NCI-H526 (cell line): ENCODE data around the gene TMEM94.

Experiments
- DNase-seq, 2 experiments: peaks; one replicate each; lab custom pipeline; 2025; lab: John Stamatoyannopoulos, UW

Gene TMEM94

DNA sequence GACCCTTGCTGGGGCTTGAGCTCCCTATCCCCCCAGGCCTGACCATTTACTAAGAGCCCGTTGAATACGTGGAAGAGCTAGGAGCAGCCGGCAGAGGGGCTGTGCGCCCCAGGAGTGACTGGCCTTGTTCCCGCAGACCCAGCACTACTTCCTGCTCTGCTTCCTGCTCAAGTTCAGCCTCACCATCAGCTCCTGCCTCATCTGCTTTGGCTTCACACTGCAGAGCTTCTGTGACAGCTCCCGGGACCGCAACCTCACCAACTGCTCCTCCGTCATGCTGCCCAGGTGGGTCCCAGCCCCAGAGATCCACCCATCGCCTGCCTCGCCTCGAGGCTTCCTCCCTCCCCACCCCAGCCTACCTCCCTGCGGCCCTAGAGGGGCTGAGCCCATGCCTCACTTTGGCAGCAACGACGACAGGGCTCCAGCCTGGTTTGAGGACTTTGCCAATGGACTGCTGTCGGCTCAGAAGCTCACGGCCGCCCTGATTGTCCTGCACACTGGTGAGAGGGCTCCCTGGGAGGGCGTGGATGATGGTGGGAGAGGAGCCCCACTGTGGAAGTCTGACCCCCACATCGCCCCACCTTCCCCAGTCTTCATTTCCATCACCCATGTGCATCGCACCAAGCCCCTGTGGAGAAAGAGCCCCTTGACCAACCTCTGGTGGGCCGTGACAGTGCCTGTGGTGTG lies 41.7 kb downstream of the TMEM94 start:
- no peak for DNase-seq

DNA sequence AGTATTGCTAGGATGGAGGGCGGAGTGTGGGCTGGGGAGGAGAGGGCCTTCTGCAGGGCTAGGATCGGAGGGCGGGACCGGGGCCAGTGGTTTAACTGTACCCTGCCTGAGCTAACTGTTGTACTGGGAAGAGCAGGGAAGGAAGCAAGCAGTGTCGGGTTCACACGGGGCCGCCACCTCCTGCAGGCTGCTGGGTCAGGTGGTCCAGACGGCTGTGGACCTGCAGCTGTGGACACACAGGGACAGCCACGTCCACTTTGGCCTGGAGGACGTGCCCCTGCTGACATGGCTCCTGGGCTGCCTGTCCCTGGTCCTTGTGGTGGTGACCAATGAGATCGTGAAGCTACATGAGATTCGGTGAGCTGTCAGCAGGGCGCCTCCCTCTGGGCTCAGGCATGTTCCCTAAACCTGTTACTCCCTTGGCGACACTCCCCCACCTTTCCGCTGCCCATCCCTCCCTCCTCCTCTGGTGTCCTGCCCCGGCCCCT lies 42.3 kb downstream of the TMEM94 start:
- no peak for DNase-seq

DNA sequence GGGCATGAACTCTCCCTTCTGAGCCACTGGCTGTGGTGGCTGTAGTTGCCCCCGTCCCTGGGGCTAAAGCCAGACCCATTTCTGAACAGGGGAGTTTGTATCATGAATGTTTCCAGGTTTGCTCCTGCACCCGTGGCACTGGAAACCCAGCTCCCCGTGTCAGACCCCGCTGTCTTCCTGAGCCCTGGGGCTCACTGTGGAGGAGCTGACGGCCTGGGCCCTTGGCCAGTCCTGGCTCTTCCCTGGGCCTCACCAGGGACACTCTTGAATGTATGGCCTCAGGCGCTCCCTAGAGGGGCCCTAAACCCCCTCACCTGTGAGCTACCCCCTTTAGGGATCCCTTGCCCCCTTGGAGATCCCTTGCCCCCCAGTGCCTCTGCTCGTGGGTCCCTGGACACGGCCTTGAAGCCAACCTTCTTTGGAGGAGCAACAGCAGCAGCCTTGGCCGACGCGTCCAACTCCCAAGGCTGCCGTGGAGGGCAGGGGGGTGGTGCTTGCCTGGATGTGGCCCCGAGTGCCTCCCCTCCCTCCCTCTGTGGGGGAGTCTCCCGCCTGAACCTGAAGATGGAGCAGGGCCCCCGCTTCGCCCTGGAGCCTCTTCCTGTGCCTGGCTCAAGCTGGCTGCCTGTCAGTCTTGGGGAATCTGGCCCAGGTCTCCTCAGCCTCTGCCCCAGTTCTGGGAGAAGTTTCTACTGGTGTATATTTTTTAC lies 43.0 kb downstream of the TMEM94 start:
- DNase-seq, result no peak

DNA sequence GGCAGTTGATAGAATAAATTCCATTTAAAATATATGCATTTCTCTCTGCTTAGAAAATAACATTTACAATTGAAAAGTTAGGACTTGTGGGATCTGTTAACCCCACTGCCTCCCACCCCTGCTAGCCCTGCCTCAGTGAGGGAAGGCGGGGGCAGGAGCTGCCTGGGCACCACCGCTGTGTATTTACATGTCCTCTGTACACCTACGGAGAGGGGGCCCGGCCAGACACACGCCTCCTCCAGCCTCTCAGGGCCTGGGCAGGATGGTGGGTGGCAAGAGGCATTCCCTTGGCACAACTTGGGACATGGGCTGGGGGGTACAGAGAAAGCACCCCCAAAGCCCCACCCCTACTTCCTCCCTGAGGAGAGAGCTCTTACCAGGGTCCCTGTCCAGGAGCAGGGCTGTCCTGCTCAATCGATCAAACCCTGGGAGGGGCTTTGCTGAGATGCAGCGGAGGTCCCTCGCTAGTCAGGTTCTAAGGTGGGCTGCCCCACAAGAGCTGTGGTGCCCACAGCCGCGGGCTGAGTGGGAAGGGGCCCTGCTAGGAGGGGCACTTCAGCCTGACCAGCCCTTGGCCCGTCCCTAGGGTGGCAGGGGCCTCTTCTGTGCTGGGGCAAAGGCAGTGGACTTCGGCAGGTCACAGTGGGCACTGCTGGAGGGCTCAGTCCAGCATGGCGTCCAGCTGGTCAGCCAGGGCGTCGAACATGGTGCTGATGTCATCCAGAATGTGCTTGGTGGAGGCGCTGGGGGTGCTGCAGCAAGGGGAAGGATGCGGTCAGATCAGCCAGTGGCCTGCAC lies 44.2 kb downstream of the TMEM94 start:
- DNase-seq, result no peak

DNA sequence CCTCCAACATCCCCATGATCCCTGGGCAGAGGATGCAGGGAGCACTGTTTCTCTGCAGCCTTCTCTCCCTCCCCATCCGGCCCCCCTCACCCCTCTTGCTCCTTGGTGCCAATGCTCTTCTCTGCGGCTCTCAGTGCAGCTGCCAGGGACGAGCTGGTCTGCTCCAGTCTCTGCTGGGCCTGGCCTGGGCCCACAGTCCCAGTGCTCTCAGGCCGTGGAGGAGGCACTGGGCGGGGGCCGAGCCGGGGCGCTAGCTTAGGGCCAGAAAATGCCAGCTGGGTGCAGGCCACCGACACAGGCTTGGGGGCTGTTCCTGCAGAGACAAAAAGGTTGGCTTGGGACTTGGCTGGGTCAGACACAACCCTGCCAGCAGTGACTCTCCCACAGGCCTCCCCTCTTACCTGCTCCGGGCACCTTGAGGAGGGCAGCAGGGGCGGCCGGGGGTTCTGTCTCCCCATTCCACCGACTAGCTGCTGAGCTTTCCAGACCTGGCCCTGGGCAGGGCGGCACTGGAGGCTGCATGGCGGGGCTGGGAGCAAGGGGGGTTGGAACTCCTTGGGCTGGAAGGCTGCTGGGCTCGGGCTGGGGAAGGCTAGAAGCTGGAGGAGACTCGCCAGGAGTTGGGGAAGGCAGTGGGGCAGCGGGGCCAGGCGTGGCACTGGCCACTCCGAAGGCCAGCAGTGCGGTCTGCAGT lies 45.1 kb downstream of the TMEM94 start:
- no peak for DNase-seq

DNA sequence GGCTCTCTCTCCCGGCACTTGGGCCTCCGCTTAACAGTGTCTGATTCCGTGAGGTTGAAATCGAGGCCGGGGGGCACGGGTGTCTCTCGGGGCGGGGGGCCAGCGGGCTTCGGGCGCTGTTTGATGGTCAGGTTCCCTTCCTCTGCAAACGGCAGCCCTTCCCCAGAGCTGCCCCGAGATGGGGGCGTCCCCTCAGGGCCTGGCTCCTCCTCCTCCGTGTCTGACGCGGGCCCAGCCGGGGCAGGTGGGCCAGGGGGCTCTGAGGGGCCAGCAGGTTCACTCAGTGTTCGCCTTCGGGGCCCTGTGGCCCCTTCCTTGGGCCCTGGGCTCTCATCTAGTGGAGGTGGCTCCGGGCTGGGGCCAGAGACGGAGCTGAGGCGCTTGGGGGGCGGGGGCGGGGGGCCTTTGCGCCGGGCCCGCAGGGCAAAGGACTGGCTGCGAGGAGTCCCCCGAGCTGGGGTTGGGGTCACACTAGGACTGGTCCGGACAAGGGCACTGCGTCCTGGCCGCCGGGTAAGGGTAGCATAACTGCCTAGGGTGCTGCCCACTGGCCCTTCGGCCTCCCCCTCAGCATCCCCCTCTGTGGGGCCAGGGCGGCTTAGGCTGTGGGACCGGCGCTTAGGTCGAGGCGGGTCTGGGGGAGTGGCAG lies 45.8 kb downstream of the TMEM94 start:
- no peak for DNase-seq

DNA sequence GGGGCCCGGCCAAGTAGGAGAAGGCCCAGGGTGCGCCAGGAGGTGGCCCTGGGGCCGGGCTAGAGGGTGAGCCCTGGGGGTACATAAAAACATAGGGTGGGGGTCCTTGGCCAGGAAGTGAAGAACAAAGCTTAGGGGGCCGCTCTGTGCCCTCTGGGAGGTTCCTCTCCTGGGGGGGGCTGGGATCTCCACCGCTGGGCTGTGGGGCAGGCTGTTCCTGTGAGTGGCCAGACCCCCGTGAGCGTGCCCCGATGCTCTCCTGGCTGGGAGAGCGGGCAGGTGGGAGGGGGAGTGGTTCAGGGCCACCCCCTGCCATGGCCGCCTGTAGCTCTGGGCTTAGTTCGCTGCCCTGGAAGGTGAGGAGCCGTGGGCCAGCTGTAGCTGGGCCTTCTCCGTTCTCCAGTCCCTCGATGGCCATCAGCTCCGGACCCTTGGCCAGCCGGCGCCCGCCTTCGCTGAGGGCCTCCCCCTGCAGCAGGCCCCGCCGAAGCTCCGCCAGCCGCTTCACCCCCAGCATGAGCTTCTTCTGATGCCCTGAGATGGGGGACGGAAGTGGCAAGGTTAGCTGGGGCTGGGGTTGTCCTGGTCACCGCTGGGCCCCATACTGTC lies 46.4 kb downstream of the TMEM94 start:
- DNase-seq, result no peak

DNA sequence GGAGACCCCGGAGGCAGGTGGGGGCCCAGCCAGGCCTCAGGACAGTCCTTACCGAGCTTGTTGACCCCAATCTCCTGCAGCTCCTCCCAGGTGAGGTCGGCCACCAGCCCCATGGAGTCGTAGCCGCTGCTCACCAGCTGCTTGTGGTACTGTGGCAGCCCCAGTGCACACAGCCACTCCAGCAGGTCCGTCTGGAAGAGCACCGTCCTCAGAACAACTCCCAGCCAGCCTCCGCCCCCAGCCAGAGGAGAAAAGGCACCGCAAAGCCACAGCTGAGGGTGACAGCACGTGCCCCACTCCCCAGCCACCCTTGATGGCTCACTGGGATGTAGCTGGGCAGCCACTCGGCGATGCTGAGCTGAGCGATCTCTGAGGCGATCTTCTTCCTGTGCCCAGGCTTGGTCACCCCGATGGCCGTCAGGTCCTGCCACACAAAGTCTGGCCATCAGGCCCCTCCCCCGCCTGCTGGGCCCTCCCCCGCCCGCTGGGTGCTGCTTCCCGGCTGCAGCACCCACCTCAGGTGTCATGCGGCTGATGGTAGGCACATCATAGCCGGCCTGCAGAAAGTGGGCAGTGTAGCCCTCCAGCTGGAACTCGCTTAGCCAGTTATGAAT lies 47.0 kb downstream of the TMEM94 start:
- DNase-seq, result peak in 1 of 2 experiments; percentile 17

DNA sequence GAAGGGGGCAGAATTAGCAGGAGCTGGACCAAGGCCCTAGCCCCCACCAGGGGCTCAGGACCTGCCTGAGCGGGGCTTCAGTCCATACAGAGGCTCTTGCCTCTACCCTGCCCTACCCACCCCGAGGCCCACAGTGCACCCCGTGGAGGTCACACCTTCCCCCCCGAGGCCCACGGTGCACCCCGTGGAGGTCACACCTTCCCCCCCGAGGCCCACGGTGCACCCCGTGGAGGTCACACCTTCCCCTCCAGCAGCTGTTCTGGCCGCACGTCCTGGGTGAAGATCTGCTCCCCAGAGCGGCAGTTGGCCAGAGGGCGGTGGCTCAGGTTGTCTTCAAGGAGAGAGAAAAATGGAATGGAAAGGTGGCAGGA lies 47.5 kb downstream of the TMEM94 start:
- no peak for DNase-seq

DNA sequence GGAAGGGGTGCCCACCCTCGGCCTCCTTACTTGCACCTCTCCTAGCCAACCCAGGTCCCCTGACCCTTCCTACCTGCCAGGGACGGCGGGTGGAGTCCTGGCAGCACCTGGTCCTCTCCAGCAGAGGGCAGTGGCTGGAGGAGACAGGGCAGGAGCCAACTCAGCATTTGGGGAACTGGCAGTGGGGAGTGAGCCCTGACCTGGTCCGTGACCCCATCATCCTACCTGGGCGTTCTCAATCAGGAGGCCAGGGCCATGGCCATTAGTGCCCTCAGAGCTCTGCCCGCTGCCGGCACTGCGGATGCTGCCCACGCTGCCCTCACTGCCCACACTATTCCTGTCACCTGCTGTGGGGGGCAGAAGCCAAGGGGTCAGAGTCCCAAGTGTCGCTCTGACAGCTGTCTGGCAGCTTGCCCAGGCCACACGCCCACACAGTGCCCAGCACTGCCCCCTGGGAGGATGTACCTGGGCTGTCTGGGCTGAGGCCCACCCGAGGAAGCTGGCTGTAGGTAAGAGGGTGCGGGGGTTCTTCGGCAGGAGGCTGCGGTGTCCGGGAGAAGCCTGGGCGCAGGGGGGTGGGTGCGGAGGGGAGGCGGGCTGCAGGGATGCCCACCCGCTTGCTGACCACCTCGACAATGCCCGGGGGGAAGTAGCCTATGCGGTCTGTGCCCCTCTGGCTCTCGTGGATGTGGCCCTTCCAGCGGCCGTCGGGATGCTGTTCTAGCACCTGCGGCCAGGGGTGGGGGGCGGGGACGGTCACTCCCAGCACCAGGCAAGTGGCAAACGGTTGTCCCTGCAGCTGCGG lies 48.1 kb downstream of the TMEM94 start:
- DNase-seq, result peak in 1 of 2 experiments; percentile 52

DNA sequence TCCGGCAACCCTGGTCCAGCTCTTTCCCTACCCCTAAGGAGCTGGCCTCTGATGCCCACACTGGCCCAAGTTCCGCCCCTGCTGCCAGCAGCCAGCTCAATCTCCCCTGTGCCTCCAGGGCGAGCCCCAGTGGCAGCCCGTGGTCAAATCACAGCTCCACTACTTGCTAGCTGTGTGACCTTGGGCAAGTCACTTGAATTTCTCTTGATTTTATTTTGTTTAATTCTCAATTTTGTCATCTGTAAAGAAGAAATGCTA lies 48.6 kb downstream of the TMEM94 start:
- DNase-seq, result no peak

DNA sequence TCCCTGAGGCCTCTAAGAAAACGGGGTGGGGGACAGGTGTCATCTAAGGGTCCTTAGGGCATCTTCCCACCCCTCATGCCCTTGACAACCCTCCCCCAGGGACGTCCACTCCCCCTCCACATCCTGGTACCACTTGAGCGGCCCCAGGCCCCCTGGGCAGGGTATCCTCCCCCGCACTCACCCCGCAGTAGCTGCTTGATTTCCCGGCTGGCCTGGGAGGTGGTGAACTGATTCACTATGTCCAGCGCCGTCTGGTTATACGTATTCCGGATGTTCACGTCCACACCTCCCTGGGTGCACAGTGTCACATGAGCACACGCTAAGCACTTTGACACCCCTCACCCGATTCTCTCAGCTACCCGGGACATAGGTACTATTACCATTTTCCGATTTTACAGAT lies 49.2 kb downstream of the TMEM94 start:
- DNase-seq, result no peak

DNA sequence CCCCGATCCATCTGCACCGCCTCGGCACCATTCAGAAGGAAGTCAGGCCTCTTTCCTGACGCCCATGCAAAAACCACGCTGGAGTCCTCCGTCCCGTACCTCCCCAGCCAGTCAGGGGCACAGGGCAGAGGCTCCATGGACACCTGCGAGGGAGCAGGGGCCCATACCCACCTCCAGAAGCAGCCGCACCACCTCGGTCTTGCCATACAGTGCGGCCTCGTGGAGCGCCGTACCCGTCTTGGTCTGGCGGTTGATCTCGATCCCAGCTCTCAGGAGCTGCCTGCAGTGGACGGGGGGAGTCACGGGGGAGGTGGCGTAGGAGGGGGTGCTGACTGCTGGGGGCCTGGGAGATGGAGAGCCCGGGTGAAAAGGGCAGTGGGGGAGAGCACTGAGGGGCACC lies 49.7 kb downstream of the TMEM94 start:
- no peak for DNase-seq

DNA sequence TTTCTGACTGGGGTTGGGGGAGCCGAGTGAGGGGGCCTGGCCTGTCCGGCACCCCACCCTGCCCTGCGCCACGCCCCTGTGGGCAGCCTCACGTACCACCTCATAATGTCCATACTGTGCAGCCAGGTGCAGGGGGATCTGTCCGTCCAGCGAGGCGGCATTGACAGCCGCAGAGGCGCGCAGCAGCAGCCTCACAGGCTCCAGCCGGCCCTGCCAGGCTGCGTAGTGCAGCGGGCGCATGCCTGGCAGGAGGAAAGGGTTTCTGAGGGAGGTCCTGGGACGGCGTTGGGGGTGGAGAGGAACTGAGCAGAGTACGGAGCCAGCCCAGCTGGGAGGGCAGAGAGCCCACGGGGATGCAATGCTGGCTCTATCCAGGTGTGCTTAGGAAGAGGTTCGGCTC lies 50.5 kb downstream of the TMEM94 start:
- no peak for DNase-seq

DNA sequence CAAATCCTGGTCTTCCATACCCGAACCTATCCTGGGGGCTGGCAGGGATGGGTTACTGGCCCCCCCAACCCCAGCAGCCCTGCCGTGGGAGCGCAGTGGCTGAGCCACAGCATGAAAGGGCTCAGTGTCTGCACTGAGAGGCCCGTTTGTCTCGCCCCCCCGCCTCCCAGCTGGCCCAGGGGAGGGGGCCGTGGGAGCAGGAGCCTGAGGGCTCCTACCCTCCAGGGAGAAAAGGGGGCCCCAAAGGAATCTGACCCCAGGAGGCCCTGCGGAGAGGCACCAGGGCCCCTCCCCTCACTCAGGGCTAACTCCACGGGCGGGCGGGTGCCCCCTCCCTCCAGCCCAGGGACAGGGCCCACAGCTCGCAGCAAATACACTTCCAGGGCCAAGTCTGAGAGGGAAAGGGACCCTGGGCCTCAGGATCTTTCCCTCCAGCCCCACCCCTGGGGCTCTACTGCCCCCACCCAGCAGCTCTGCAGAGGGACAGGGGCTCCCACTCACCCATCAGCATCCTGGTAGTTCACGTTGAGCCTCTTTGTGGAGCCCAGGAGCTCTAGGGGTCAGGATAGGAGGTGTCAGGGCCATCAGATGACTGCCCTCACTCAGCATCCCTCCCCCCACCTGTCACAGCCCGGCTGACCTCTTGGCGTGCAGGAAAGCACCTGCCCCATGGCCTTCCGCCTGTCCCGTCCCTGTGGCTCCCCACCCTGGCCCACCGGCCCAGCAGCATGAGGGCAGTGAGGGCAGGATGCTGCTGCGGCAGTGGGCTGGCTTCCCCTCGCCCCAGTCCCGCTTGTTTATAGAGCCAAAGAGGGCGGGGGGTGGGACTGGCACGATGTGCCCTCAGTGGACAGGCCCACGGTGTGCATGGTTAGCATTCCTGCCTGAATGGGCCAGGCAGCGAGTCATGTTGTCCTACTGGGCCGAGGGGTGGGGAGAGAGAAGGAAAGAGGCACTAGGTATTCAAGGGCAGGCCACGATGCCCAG lies 51.6 kb downstream of the TMEM94 start:
- no peak for DNase-seq

DNA sequence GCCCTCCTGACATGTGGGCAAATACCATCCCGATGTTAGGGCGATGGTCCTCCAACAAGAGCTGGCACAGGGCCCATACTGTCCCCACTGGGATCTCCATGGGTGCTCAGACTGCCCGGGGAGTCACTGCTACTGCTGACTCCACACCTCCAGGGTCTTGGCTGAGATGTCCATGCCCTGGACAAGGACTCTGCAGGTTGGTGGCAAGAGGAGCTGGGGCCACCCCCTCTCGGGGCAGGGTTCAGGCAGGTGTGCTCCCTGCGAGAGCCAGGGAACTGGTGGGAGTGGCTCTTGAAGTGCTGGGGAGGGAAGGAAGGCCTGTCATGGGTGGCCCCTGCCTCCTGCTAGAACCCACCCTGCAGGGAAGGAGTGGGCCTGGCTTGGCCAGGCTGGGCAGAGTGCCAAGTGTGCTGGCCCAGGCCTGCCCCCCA lies 52.5 kb downstream of the TMEM94 start:
- DNase-seq, result no peak

DNA sequence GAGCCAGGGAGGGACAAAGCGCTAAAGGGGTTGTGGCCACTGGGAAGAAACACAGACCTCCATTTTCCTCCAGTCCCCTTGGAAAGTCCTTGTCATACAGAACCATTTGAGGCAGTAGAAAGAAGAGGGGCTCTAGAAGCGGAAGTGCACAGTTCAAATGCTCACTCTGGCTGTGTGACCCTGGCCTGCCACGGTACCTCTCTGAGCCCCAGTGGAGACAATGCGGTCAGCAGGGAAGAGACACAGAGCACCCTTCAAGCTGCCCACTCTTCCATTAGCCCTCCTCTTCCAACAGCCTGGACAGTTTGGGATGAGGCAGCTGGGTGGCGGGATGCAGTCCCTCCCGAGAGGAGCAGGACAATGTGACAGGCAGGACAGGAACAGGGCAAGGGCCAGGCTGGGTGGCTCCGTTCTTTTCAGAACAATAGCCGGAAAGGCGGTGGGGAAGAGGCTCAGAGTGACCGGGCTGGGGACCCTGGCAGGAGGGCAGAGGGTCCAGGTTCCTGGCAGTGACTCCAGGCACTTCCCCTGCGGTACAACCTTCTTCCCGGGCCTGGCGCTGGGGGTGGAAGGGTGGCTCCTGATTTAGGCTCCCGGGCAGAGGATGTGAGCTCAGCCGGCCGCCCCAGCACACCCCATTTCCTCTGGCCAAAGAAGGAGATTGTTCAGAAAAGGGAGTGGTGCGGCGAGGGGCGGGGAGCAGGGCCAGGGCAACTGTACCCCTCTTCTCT lies 53.3 kb downstream of the TMEM94 start:
- no peak for DNase-seq

DNA sequence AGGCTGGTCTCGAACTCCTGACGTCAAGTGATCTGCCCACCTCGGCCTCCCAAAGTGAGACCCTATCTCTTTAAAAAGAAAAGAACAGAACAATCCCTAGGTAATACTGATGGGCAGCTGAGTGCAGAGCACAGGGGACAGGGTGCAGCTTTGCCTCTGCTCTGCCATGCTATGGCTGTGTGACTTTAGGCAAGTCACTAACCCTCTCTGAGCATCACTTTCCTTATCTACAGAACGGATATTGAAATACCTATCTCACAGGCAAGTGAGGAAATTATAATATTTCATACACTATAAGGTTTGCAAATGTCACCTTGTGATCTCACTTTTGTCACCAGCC lies 54.8 kb downstream of the TMEM94 start:
- no peak for DNase-seq
